Fibroblast of pulmonary artery (primary cell): Measurements from ENCODE around the gene TBCD.

ENCODE experiments used
- DNase-seq: peaks from one replicate; pipeline ENCODE4 v3.0.0-alpha.2; 2010; ENCODE audit warnings: low read depth
- H3K4me3 ChIP-seq: replicated peaks from 2 replicates; pipeline ENCODE4 v1.5.1; 2011; ENCODE audit warnings: low read depth, mild to moderate bottlenecking, control low read depth, low read length, moderate library complexity
- CTCF ChIP-seq: IDR thresholded peaks from 2 replicates; pipeline ENCODE4 v1.5.1; 2011; ENCODE audit warnings: mild to moderate bottlenecking, control low read depth, low read length, inconsistent platforms; ENCODE audit errors: missing control alignments

TBCD gene

GRCh38 chr17:82939621-82940135, 187.8 kb downstream of the TBCD start:
- no peak overlapping the region for H3K4me3 ChIP-seq
- no peak for TF ChIP-seq CTCF
- no peak for DNase-seq

GRCh38 chr17:82940226-82941020, 188.6 kb downstream of the TBCD start:
- TF ChIP-seq CTCF = no peak
- no peak for DNase-seq
- H3K4me3 ChIP-seq = no peak overlapping the region

- no peak for TF ChIP-seq CTCF
- H3K4me3 ChIP-seq = no peak overlapping the region
- DNase-seq = no peak
Measured at GRCh38 chr17:82941021-82942001, 189.4 kb downstream of the TBCD start.

GRCh38 chr17:82942166-82943130, 190.6 kb downstream of the TBCD start:
- DNase-seq = no peak
- no peak overlapping the region for H3K4me3 ChIP-seq
- no peak for TF ChIP-seq CTCF

GRCh38 chr17:82943339-82943738, 191.5 kb downstream of the TBCD start:
- no peak for TF ChIP-seq CTCF

GRCh38 chr17:82943751-82944150, 191.9 kb downstream of the TBCD start:
- no peak overlapping the region for H3K4me3 ChIP-seq
- DNase-seq = no peak
- TF ChIP-seq CTCF = no peak

More at GRCh38 chr17:82943339-82943738, 191.5 kb downstream of the TBCD start:
- no peak for DNase-seq
- H3K4me3 ChIP-seq = no peak overlapping the region
